Kidney epithelial cell (primary cell): ENCODE results near the gene ASCL4. TPM values are rescaled to one million over a fixed set of nuclear protein-coding genes. Genes with fewer than 3 reads are reported as not detected.

Source experiments
- DNase-seq: peaks from one replicate; pipeline ENCODE4 v3.0.0-alpha.2; 2010; ENCODE audit warnings: low read depth
- H3K27me3 ChIP-seq: 2 replicates; pipeline ENCODE4 v1.6.0; 2011; ENCODE audit warnings: low read length; ENCODE audit not compliant: control insufficient read depth, insufficient read depth
- H3K36me3 ChIP-seq: 2 replicates; pipeline ENCODE4 v1.5.1; 2011; ENCODE audit warnings: low read length; ENCODE audit not compliant: control insufficient read depth, insufficient read depth
- H3K4me3 ChIP-seq: 2 replicates; pipeline ENCODE4 v1.5.1; 2011; ENCODE audit warnings: low read depth, mild to moderate bottlenecking, control low read depth, low read length
- total RNA-seq: library from RNA; depleted of rRNA; stranded (reverse); fragments of >200 nt; gene quantifications from 2 replicates; pipeline ENCODE4 v1.2.3, GENCODE V29; 2015
- TF ChIP-seq, protein P1 (sequence below): IDR thresholded peaks from 2 replicates; pipeline ENCODE4 v1.5.1; 2011; ENCODE audit warnings: mild to moderate bottlenecking, moderate library complexity, low read length, control low read depth, inconsistent platforms; ENCODE audit not compliant: insufficient read depth, poor library complexity, severe bottlenecking

Gene ASCL4
- total RNA-seq, 1 donor from 2014 or later, result not detected

DNA sequence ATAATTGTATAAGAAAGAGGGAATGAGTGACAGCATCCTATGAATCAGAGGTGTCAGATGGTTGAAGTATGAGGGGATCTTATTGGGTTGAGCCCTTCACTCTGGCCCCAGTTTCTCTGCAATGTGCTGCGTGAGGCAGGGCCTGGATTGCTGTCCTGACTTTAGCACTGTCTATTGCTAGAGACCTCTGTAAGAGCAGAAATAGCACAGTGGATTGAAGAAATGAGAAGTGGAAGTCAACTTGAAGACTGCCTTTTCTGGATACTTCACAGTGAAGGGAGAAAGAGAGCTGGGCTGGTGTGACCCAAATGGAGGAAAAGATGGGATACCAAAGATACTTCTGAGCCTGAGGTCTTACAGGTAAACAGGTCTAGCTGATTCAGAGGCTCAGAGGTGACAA is 5.8 kb downstream of the ASCL4 start:
- Histone ChIP-seq H3K4me3 (no peak overlapping the region), H3K36me3 (no peaks in the 10 kb centered on the region), H3K27me3 (peaks cover 8% of the 10 kb centered on the region)
- TF ChIP-seq, protein P1, sequence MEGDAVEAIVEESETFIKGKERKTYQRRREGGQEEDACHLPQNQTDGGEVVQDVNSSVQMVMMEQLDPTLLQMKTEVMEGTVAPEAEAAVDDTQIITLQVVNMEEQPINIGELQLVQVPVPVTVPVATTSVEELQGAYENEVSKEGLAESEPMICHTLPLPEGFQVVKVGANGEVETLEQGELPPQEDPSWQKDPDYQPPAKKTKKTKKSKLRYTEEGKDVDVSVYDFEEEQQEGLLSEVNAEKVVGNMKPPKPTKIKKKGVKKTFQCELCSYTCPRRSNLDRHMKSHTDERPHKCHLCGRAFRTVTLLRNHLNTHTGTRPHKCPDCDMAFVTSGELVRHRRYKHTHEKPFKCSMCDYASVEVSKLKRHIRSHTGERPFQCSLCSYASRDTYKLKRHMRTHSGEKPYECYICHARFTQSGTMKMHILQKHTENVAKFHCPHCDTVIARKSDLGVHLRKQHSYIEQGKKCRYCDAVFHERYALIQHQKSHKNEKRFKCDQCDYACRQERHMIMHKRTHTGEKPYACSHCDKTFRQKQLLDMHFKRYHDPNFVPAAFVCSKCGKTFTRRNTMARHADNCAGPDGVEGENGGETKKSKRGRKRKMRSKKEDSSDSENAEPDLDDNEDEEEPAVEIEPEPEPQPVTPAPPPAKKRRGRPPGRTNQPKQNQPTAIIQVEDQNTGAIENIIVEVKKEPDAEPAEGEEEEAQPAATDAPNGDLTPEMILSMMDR, result no peak
- no peak for DNase-seq

DNA sequence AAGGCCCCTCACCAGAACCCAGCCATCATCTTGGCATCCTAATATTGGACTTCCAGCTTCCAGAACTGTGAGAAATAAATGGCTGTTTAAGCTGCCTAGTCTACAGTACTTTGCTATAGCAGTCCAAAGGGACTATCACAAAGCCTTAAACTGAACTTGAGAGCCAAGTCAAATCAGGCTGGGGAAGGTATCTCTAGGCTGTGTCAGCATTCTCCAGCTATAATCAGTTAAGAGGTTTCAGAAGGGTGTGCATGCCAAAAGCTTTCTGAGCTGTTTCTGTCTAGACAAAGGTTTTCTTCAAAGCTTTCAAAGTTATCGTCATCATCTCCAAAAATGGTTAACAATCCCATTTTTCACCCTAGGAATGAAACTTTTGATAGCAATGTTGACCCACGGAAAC is 7.6 kb downstream of the ASCL4 start:
- Histone ChIP-seq H3K36me3 (no peaks in the 10 kb centered on the region), H3K27me3 (no peaks in the 10 kb centered on the region), H3K4me3 (no peak overlapping the region)
- TF ChIP-seq, protein P1, result no peak
- no peak for DNase-seq

DNA sequence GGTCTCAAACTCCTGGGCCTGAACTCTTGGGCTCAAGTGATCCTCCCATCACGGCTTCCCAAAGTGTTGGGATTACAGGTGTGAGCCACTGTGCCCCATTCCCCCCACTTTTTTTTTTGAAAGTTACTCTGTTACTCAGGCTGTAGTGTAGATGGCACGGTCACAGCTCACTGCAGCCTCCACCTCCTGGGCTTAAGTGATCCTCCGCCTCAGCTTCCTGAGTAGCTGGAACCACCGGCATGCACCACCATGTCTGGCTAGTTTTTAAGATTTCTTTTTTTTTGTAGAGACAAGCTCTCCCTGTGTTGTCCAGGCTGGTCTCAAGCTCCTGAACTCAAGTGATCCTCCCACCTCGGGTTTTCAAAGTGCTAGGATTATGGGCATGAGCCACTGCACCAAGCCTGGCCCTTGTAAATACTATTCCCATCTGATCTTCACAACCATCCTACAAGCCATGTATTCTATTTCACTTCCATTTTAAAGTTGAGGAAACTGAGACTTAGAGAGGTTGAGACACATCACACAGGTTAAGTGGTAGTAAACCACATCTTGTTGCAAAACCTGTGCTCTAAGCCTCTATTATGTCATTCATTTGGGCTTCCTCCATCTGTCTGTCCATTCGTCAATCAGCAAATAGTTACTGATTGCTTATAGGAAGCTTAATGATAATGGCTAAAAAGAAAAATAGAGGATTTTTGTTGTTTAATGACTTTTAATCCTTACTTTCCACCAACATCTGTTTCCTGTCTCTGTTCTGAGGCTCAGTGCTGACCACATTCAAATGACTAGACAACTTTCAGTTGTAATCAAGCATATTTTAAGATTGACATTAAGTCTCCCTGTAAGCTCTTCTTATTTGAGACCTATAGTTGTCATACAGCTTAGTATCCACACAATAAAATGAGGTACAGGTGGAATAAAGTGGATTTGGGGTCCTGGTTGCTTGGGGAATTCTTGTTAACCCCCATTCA is 9.2 kb downstream of the ASCL4 start:
- Histone ChIP-seq H3K36me3 (no peaks in the 10 kb centered on the region), H3K4me3 (no peak overlapping the region), H3K27me3 (no peaks in the 10 kb centered on the region)
- DNase-seq, result no peak
- TF ChIP-seq, protein P1, result no peak

DNA sequence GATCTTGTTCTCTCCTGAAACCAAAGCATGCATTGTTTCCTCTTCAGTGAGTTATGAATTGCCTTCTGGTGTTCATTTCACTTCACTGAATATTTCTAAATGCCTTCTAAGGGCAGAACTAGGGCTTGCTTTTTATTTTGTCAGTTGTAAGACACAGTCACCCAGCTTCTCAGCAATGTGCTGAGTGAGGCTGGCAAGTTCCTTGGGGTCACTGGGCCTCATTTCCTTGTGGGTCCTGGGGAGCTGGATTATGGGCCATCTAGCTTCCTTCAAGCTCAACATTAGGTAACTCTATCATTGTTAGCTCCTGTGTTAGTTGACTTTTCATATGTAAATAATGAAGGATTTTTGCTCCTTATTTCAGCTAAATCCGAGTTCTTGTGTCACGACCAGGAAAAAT is 13.8 kb downstream of the ASCL4 start:
- Histone ChIP-seq H3K36me3 (no peaks in the 10 kb centered on the region), H3K27me3 (no peaks in the 10 kb centered on the region), H3K4me3 (no peak overlapping the region)
- TF ChIP-seq, protein P1, result no peak
- DNase-seq, result no peak

DNA sequence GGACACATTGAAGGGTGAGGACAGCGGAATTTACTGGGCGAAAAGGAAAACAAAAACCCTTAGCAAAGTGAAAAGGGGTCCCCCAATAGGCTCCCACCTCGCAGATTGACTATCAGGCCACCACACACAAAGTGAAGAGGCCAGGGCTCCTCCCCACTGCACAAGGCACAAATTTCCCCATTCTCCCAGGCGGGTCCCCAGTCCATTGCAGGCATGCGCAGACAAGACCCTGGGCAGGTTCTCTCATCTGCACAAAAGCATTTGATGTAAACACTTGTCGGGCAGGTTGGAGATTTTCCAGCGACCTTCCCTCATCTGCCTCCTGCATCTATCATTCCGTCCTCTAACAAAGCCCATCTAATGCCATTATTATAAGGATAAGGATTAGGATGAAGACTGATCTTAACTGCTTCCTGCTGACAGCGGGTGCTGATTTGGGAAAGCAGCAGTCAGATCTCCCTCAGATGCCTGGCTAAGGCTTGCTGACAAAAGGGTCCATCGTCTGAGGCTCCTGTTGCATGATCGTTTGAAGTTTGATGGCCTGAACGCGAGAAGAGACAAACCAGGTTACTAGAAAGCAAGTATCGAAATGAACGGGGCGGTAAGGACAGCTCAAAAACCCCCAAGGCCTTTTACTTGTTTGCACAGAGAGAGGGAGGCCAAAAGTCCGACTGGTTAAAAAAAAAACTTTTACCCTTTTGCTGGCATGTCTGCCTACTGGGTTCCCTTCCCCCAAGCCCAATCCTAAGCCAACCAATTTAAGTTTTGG is 14.4 kb downstream of the ASCL4 start:
- Histone ChIP-seq H3K27me3 (no peaks in the 10 kb centered on the region), H3K36me3 (no peaks in the 10 kb centered on the region), H3K4me3 (no peak overlapping the region)
- TF ChIP-seq, protein P1, result no peak
- DNase-seq, result no peak
